ENCODE measurements around the gene SHANK2.

Gene SHANK2

GRCh38 chr11:71202598-71202944 is 49.8 kb downstream of the SHANK2 start:
- no peak for DNase-seq (ENCODE audit: low read depth)

Measured in stimulated activated CD8-positive, alpha-beta memory T cell treated with anti-CD3 and anti-CD28 coated beads, Interleukin-12 subunit alpha, Interleukin-12 subunit beta, amount 100 ng/mL, for 4 hours (primary cell).